ENCODE data around the gene ATP6V1E1. TPM values are rescaled to one million over a fixed set of nuclear protein-coding genes. Genes with fewer than 3 reads are reported as not detected.

The ATP6V1E1 gene
- total and polyA plus RNA-seq, 2 of the 13 experiments (the other 11 are each of a cell fraction or from before 2014, with no cell fraction given) = 69.3 to 90.9 TPM

DNA sequence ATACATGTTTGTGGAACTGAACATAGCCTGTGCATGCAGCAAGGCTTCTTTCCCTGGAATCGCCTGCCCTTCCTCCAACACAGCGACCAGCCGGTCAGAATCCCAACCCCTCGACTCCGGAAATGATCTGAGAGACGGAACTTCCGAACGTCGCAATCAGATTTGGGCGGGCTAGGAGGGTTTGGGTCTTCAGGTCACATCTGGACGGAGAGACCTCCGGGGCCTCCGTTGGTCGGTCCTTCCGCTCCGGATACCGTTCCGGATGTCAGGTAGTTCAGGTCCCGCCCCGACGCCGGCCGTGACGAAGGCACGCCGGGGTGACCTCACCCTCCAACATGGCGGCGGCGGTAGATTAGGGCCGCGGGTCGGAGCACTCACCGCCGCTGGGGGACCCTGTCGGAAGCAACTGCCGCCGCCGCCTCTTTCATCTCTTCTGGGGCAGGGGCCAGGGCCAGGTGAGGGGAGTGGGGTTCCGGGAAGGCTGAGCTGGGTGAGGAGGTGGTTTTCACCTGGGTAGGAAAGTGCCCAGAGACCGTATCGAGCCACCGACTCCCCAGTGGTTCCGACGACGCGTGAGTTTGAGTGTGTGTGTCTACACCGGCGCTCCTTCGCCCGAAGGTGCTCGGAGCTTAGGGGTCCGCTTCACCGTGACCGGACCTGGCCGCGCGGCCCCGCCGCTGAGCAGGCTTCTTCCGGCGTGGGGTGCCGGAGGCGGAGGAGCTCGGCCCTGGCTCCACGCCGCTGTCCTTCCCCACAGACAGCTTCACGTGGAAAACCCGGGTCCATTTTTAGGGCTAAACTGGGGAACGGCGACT lies 10.1 kb upstream of the ATP6V1E1 start, which contains the start of gene BCL2L13 (continued):
- TF ChIP-seq, protein P1, sequence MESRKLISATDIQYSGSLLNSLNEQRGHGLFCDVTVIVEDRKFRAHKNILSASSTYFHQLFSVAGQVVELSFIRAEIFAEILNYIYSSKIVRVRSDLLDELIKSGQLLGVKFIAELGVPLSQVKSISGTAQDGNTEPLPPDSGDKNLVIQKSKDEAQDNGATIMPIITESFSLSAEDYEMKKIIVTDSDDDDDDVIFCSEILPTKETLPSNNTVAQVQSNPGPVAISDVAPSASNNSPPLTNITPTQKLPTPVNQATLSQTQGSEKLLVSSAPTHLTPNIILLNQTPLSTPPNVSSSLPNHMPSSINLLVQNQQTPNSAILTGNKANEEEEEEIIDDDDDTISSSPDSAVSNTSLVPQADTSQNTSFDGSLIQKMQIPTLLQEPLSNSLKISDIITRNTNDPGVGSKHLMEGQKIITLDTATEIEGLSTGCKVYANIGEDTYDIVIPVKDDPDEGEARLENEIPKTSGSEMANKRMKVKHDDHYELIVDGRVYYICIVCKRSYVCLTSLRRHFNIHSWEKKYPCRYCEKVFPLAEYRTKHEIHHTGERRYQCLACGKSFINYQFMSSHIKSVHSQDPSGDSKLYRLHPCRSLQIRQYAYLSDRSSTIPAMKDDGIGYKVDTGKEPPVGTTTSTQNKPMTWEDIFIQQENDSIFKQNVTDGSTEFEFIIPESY (CRISPR knock-in tag; IDR thresholded peaks at IDR 0.05) = peak; percentile 22; the same call in 1 of the 2 replicates
- no peak for TF ChIP-seq ZNF3 (CRISPR knock-in tag; IDR thresholded peaks at IDR 0.05)
- TF ChIP-seq, protein P2, sequence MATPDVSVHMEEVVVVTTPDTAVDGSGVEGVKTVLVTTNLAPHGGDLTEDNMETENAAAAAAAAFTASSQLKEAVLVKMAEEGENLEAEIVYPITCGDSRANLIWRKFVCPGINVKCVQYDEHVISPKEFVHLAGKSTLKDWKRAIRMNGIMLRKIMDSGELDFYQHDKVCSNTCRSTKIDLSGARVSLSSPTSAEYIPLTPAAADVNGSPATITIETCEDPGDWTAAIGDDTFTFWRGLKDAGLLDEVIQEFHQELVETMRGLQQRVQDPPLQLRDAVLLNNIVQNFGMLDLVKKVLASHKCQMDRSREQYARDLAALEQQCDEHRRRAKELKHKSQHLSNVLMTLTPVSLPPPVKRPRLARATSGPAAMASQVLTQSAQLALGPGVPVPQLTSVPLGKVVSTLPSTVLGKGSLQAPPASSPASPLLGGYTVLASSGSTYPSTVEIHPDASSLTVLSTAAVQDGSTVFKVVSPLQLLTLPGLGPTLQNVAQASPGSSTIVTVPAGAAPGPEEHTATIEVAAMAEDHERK (CRISPR knock-in tag; IDR thresholded peaks at IDR 0.05; ENCODE audit: low read depth) = peak; percentile 92
- no peak for TF ChIP-seq ZNF383 (CRISPR knock-in tag; IDR thresholded peaks at IDR 0.05; ENCODE audit: borderline replicate concordance)
- TF ChIP-seq HNRNPL (IDR thresholded peaks at IDR 0.05; ENCODE audit: low read depth, low read length) = peak; percentile 57; the same call in 1 of the 2 replicates
- TF ChIP-seq ZFY (CRISPR knock-in tag; IDR thresholded peaks at IDR 0.05) = peak; percentile 77
- TF ChIP-seq SP5 (CRISPR knock-in tag; IDR thresholded peaks at IDR 0.05; ENCODE audit: borderline replicate concordance, low read depth) = peak; percentile 71
- peak; percentile 92 for TF ChIP-seq RBM39 (IDR thresholded peaks at IDR 0.05; ENCODE audit: low read depth, low read length, poor library complexity, severe bottlenecking)
- peak; percentile 67; the same call in 1 of the 2 replicates for TF ChIP-seq ZNF605 (CRISPR knock-in tag; IDR thresholded peaks at IDR 0.05)
- peak; percentile 39; the same call in 1 of the 2 replicates for TF ChIP-seq ZBTB3 (CRISPR knock-in tag; IDR thresholded peaks at IDR 0.05; ENCODE audit: borderline replicate concordance, low read depth)
- 0 out of 2 replicates have a peak, but pooled peaks have one; percentile 70 for TF ChIP-seq BRCA1 (CRISPR knock-in tag; IDR thresholded peaks at IDR 0.05)
- TF ChIP-seq RORA (CRISPR knock-in tag; IDR thresholded peaks at IDR 0.05) = no peak
- TF ChIP-seq, protein P3, sequence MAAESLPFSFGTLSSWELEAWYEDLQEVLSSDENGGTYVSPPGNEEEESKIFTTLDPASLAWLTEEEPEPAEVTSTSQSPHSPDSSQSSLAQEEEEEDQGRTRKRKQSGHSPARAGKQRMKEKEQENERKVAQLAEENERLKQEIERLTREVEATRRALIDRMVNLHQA (CRISPR knock-in tag; IDR thresholded peaks at IDR 0.05) = no peak
- TF ChIP-seq HMGA1 (CRISPR knock-in tag; conservative IDR thresholded peaks at IDR 0.05) = no peak
- TF ChIP-seq NONO (IDR thresholded peaks at IDR 0.05) = no peak
- TF ChIP-seq NONO (CRISPR knock-in tag; conservative IDR thresholded peaks at IDR 0.05) = peak; percentile 42; the same call in 1 of the 2 replicates
- TF ChIP-seq, protein P4, sequence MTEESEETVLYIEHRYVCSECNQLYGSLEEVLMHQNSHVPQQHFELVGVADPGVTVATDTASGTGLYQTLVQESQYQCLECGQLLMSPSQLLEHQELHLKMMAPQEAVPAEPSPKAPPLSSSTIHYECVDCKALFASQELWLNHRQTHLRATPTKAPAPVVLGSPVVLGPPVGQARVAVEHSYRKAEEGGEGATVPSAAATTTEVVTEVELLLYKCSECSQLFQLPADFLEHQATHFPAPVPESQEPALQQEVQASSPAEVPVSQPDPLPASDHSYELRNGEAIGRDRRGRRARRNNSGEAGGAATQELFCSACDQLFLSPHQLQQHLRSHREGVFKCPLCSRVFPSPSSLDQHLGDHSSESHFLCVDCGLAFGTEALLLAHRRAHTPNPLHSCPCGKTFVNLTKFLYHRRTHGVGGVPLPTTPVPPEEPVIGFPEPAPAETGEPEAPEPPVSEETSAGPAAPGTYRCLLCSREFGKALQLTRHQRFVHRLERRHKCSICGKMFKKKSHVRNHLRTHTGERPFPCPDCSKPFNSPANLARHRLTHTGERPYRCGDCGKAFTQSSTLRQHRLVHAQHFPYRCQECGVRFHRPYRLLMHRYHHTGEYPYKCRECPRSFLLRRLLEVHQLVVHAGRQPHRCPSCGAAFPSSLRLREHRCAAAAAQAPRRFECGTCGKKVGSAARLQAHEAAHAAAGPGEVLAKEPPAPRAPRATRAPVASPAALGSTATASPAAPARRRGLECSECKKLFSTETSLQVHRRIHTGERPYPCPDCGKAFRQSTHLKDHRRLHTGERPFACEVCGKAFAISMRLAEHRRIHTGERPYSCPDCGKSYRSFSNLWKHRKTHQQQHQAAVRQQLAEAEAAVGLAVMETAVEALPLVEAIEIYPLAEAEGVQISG (CRISPR knock-in tag; IDR thresholded peaks at IDR 0.05) = peak; percentile 91
- TF ChIP-seq, protein P5, sequence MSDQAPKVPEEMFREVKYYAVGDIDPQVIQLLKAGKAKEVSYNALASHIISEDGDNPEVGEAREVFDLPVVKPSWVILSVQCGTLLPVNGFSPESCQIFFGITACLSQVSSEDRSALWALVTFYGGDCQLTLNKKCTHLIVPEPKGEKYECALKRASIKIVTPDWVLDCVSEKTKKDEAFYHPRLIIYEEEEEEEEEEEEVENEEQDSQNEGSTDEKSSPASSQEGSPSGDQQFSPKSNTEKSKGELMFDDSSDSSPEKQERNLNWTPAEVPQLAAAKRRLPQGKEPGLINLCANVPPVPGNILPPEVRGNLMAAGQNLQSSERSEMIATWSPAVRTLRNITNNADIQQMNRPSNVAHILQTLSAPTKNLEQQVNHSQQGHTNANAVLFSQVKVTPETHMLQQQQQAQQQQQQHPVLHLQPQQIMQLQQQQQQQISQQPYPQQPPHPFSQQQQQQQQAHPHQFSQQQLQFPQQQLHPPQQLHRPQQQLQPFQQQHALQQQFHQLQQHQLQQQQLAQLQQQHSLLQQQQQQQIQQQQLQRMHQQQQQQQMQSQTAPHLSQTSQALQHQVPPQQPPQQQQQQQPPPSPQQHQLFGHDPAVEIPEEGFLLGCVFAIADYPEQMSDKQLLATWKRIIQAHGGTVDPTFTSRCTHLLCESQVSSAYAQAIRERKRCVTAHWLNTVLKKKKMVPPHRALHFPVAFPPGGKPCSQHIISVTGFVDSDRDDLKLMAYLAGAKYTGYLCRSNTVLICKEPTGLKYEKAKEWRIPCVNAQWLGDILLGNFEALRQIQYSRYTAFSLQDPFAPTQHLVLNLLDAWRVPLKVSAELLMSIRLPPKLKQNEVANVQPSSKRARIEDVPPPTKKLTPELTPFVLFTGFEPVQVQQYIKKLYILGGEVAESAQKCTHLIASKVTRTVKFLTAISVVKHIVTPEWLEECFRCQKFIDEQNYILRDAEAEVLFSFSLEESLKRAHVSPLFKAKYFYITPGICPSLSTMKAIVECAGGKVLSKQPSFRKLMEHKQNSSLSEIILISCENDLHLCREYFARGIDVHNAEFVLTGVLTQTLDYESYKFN (CRISPR knock-in tag; conservative IDR thresholded peaks at IDR 0.05) = peak; percentile 69
- TF ChIP-seq STAG1 (CRISPR knock-in tag; IDR thresholded peaks at IDR 0.05) = no peak

All from HepG2 (cell line).